ENCODE data around the gene UPF3A.
"Not testable (repeated sequence)": the region's sequence is repeated elsewhere in the genome, so short reads cannot be mapped to it uniquely, and the experiment has no call there.

UPF3A gene

DNA sequence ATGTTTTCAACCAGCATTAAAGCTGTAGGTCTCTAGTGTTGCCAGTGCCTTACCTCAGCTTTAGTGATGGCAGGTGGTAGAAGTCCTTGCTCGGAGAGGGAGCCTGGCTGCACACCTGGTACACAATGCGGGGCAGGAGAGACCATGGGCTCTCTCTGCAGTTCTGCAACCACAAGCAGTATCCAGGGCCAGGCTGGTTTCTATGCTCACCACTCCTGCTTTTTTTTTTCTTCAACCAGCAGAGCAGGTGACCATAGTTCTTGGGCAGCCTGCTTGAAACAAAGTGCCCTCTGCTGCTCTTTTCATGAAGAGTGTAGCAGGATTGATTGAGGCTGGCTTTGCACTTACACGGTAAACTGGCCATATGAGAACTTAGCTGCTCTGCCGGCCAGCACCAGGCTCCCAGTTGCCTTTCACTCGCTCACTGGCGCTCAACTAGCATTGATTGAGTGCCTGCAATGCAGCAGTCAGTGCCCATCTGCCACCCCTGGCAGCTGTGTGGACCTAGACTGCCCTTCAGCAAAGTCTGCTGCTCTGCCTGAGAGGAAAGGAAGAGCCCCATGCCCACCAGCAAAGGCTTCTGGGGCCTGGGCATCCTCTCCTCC lies 28.5 kb downstream of the UPF3A start:
- DNase-seq: no peak

DNA sequence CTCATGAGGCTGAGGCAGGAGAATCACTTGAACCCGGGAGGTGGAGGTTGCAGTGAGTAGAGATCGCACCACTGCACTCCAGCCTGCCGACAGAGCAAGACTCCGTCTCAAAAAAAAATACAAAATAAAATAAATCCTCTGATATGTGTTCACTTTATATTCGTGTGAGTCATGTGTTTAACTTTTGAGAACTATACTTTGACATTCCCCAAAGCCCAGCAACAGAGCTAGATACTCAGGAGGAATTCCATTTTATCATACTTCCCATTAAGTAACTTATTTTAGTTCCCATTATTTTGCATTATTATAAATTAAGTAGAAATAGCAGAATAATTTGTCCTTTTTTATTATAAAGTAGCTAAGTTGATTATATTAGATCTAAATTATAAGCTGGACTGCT lies 29.6 kb downstream of the UPF3A start:
- no peak for DNase-seq

DNA sequence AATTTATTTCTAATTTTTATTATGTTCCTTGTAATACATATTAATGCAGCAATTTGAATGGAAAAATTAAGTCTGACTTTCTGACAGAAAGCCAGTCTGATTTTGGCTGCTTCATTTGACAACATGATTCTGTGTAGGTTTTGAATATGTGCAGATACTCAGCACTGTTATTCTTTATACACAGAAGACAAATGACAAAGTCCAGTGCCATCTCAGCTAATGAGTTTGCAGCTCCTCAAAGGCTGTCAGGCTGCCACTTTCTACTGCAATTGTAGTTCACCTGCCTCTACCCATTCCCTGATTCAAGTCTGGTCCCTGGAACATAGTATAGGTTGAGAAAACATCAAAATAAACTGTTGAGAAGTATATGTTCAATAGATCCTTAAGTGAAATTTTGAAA lies 30.0 kb downstream of the UPF3A start:
- DNase-seq: no peak

DNA sequence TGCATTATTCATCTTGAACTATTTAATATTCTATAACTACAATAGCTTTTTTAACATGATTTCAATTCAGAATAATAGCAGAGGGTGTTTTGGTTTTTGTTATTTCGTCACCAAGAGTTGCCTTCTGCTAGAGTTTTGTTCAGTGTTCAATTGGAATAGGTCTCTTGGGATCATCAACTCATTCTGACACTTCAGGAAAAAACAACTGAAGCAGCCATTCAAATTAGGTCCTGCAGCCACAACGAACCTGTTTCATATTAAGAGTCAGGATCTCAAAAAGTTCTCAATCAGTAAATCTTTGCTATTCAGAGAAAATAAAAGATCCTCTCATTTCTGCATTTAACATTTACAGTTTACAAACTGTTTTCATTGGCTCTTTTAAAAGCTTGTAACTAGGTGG lies 30.5 kb downstream of the UPF3A start:
- DNase-seq: no peak

DNA sequence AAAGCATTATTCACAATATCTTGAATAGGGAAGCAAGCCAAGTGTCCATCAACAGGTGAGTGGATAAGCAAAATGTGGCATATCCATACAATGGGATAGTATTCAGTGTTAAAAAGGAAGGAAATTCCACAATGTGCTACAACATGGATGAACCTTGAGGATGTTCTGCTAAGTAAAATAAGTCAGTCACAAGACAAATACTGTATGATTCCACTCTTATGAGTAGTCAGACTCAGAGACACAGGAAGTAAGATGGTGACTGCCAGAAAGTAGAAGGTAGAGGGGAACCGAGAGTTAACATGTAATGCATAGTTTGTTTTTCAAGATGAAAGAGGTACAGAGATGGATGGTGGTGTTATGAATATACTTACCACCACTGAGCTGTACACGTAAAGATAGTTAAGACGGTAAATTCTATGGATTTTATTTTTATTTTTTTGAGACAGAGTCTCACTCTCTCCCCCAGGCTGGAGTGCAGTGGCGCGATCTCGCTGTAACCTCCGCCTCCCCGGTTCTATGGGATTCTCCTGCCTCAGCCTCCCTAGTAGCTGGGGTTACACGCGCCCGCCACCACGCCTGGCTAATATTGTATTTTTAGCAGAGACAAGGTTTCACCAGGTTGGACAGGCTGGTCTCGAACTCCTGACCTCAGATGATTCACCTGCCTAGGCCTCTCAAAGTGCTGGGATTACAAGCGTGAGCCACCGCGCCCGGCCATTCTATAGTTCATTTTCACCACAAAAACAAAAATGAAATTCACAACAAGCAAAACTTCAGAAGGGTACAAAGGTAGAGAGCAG lies 31.9 kb downstream of the UPF3A start:
- DNase-seq: peak; percentile 39

DNA sequence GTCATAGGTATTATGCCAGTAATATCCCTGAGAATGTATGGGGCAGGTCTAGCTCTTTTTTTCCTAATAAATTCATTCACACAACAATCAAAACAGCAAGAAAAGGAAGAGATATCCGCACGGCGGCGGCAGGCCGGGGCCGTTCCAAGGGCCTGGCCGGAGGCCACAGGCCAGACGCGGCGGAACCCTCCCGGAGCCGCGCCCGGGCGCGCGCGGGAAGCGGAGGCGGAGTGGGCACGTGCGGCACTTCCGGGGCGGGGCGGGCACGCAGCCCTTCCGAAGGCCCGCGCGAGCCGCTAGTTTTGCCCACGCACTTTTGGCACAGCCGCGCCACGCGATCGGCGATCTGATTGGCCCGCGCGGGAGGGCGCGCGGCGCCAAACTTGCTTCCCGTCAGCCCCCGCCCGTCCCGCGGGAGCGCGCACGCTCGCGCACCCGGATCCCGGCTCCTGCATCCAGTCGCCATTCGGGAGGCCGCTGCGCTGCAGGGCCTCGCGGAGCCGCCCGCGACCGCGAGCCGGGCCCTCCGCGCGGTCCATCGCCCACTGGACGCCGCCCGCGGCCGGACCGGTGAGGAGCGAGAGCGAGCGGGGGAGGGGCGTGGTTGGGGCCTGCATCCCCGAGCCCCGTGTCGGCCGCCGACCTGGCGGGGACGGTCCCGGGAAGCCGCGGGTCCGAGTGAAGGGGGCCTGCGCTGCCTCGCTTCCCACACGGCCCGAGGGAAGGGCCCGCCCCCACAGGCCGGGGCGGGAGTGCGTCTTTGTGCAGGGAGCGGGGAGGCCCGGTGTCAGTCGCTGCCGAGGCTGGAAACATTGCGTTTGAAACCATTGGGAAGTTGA lies 32.9 kb downstream of the UPF3A start, which contains the start of gene CHAMP1:
CHAMP1 (plus strand) TSS at position 430 of the 839 bp plus-strand sequence. CDS start 9,340 bp downstream, outside the sequence.
- DNase-seq: peak; percentile 96

DNA sequence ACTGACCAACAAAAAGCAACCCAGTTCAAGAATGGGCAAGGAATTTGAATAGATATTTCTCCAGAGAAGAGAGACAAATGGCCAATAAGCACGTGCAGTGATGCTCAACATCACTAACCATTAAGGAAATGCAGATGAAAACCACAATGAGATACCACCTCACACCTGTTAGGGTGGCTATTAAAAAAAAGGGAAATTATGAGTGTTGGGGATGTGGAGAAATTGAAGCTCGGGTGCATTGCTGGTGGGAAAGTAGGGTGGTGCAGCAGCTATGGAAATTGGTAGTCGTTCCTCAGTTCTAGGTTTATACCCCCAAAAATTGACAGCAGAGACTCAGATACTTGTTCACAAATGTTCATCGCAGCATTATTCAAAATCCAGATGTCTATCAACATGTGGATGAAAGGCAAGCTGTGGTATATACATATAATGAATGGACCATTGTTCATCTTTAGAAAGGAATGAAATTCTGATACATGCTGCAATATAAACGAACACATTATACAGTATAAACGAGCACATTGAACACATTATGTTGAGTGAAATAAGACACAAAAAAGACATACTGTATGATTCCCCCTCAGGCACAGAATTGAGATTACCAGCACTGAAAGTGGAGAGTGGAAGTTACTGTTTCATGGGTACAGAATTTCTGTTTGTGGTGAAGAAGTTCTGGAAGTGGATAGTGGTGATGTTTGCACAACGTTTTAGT lies 33.8 kb downstream of the UPF3A start:
- peak; percentile 33 for DNase-seq

DNA sequence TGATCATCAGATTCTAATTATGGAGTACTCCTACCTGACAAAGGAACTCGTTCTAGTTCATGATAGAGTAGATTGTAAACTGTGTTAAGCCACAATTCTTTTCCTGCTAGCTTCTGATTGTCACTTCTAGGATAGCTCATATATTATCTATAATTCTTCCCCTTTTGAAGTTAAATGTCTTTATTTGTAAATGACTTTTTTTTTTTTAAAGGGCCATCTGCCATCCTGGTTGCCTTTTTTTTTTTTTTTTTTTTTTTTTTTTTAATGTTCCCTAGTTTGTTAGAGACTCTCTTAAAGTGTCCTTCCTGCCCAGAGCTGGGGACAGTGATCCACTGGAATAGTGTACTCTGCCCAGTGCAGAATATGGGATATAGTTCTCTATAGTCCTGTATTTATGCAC lies 37.2 kb downstream of the UPF3A start:
- no peak for DNase-seq

DNA sequence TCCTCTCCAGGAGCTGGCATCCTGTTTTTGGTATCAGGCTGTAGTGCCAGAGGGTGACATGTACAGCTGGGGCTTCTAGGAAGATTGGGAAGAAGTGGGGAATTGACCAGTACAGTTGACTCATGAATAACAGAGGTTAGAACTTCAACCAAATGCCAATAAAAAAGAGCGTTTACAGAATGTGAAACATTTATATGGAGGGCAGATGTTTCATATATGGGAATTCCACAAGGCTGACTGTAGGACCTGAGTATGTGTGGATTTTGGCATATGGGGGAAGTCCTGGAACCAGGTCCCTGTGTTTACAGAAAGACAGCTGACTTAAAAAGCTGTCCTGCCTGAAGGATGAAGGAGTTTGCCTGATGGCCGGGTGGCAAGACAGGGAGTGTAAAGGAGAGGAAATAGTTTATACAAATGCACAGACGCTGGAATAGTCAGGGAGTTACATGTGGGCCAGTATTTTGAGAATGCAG lies 38.1 kb downstream of the UPF3A start:
- no peak for DNase-seq

DNA sequence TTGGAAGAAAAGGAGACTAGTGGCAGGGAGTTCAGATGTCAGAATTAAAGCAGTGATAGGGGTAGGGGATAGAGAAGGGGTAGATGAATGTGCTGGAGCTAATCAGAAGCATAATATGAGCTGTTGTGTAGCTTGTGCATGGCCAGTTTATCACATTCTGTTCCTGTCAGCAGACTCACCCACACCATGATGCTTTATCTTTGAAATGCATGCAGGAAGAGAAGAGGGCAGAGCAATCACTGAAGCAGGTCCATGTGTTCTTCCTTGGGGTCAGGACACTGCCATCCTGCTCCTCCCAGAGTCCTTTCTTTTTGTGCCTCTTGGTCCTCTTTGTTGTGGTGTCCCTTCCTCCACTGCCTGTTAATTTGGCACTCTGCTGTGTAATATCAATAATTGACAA lies 38.7 kb downstream of the UPF3A start:
- DNase-seq: no peak

DNA sequence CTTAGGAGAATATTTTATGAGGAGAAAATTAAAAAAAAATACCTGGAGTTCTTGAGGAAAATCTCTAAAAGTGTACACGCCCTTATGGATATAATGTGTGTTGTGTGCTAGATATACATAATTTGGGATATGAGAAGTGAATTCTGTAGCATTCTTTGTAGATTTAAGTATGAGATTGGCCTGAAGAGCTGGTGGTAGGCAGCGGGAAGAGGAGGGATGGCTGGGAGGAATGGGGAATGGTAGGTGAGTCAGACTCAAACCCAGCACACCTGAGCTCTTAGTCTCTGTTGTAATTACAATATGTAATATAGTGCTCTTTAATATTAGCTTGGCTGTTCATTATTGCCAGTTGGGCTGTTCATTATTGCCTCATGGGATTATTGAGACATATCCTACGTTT lies 39.9 kb downstream of the UPF3A start:
- DNase-seq: no peak

DNA sequence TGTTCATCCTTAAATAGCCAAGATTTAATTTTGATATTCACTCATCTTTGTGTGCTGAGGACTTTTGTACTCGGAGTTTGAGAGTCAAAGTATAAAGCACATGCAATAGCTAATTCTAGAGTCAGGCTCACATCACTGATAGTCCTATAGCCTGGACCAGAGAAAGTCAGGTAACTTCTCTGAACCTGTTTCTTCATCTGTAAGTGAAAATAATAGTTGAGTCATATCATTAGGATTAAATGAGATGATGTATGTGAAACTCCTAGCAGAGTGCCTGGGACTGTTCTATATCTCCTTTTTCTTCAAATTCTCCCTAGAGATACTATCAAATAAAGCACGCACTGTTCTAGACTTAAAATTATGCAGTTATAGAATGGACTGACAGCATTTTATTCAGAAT lies 41.9 kb downstream of the UPF3A start:
- peak; percentile 7 for DNase-seq

DNA sequence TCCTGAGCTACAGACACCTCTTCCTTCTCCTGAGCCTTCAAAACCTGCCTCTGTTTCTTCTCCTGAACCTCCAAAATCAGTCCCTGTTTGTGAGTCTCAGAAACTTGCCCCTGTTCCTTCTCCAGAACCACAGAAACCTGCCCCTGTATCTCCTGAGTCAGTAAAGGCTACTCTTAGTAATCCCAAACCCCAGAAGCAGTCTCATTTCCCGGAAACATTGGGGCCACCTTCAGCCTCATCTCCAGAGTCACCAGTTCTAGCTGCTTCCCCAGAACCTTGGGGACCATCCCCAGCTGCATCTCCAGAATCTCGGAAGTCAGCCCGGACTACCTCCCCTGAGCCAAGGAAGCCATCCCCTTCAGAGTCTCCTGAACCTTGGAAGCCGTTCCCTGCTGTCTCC lies 42.9 kb downstream of the UPF3A start:
- DNase-seq: peak; percentile 32

DNA sequence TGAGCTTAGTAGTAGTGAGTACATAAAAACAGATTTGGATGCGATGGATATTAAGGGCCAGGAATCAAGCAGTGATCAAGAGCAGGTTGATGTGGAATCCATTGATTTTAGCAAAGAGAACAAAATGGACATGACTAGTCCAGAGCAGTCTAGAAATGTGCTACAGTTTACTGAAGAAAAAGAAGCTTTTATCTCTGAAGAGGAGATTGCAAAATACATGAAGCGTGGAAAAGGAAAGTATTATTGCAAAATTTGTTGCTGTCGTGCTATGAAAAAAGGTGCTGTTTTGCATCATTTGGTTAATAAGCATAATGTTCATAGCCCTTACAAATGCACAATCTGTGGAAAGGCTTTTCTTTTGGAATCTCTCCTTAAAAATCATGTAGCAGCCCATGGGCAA lies 44.3 kb downstream of the UPF3A start:
- no peak for DNase-seq

DNA sequence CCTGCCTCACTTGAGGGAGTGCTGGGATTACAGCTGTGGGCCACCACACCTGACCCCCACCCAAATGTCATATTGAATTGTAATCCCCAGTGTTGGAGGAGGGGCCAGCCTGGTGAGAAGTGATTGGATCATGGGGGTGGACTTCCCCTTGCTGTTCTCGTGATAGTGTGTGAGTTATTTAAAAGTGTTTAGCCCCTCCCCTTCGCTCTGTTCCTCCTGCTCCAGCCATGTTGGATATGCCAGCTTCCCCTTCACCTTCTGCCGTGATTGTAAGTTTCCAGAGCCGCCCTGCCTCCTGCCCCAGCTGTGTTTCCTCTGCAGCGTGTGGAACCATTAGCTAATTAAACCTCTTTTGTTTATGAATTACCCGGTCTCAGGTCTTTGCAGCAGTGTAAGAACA lies 46.6 kb downstream of the UPF3A start:
- DNase-seq: no peak

DNA sequence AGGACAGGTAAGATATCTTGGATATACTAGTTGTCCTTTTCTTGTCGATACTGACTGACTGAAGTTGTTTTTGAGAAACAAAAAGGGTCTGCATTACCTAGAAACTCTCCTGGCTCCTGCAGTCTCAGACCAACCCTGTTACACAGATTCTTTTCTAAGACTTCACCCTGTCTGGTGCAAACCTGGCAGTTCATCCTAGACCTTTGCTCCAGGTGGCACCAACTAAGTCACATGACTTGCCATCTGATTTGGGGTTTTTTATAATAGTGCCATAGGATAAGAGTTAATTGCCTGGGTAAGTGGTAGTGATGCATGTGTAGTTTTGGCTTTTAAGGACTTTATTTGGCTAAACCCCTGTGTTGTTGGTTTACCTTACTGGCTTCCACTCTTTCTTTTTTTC lies 47.2 kb downstream of the UPF3A start:
- no peak for DNase-seq

DNA sequence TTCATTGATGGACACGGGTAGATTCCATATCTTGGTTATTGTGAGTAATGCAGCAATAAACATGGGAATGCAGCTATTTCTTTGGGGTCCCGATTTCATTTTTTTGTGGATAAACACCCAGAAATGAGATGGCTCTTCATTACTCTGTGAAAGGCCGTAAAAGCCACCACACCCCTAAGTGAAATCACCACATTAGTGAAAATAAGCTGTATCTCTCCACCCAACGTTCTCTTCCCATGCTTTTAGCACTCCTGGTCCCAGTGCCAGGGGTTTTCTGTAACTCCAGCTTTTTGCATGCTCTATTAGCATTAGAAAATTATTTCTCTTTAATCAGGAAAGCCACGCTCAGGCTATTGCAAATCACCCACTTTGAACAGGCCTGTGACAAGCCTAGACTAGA lies 48.7 kb downstream of the UPF3A start:
- no peak for DNase-seq

DNA sequence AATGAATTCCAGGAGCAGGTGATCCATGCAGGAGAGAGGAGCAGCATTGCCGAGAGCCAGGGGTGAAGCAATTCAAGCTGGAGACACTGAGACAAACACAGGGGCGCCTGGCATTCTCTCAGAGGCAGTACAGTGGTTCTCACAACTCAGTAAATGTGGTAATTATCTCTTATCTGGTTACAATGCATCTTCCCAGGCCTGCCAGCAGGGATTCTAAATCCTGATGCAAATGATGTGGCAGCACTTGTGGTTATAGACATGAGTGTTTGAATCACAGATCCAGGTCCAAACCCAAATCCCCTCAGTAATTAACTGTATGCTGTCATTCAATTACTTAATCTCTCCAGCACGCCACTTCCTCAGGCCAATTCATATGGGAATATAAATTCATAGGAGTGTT lies 52.5 kb downstream of the UPF3A start:
- DNase-seq: not testable (repeated sequence)

DNA sequence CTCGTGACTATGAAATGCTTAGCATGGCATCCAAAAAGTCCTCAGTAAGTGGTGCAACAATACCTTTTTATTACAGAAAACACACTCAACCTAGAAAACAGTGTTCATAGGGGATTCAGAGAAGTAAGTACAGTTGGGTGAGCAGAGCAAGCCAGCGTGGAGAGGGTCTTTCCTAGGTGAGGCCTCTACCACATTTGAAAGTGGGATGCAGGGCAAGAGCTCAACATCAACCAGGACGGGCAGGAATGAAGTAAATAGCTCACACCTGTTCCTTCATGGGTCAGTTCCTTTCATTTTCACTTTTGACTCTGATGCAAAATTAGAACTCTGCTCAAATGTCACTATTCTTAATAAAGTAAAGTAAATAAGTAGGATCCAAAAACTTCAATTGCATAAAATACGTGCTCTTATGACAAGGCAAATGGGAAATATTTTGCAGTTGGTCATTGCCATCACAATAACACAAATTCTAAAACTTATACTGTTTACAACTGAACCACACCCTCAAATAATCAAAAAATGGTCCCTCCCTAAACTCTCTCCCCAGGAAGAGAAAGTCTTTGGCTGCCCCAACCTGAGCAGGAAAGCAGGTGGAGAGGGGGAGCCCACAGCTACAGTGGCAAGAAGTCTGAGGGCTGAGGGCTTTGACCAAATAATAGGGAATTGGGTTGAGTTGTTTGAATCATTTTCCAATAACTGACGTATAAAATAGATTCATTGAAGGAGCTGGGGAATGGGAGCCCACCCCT lies 53.1 kb downstream of the UPF3A start:
- DNase-seq: no peak

DNA sequence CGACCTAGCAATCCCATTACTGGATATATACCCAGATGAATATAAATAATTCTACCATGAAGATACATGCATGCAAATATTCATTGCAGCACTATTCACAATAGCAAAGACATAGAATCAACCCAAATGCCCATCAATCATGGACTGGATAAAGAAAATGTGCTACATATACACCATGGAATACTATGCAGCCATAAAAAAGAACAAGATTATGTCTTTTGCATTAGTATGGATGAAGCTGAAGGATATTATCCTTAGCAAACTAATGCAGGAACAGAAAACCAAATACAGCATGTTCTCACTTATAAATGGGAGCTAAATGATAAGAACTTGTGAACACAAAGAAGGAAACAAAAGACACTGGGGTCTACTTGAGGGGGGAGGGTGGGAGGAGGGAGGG lies 55.1 kb downstream of the UPF3A start:
- DNase-seq: not testable (repeated sequence)

DNA sequence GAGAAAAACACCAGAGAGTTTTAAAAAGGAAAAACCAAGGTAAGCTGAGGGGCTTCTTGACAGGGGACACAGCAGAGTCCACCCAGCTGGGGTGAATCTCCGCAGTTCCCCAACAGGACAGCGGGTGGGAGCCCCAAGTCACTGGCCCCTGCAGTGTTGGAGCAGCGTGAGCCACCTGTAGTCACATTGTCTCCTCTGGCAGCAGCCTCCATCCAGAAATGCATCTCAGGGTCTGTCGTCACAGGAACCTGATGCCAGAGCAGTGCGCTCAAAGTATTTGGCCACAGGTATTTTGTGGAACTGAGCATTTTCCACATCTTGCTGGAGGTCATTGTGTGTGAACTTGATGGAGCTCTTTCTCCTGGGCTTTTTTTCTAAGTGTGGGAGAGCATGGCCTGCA lies 57.6 kb downstream of the UPF3A start:
- DNase-seq: no peak

DNA sequence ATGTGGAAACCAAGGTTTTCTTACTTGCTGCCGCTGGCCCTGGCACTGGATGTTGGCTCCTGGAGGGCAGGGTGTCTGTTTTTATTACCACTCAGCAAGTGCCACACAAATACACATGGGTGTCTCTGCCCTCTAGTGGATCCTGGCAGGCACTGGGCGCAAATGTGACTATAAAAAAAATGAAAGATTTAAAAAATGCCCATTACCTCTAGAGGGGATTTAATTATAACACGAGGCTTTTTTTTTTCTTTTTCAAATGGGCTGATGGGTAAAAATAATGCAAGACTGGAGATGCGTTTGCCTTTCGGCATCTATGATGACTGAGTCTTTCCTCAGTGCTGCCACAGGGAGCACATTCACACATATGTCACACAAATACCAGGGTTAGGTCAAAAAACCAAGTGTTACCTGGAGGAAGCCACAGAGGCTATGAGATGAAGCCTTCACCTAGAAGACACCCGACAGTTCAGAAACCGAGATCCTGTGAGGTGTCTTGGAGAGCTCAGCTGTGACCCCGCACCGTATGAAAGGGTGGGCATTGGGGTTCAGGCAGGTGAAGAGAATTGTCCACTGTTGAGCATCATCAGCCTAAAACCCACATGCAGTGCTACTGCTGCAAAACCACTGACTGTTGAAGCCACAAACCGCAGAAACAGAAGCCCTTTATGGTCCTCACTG lies 58.6 kb downstream of the UPF3A start:
- DNase-seq: peak; percentile 64

All from activated CD4-positive, alpha-beta T cell treated with anti-CD3 and anti-CD28 coated beads, Interleukin-2, amount 50 U/mL, for 16 hours (primary cell).